SK-N-SH treated with all-trans-retinoic acid at 6 μM for 48 hours (cell line): Measurements from ENCODE around the gene ERFE.

Source experiments
- CSDC2 ChIP-seq: fragments of 250-450 bp; sonication (Bioruptor Pico); IDR thresholded peaks from 2 replicates; pipeline ENCODE4 v1.5.0; 2020; ENCODE audit warnings: mild to moderate bottlenecking, moderate library complexity
- OSR1 ChIP-seq: fragments of 250-450 bp; sonication (Bioruptor Pico); IDR thresholded peaks from 2 replicates; pipeline ENCODE4 v1.8.0; 2022; ENCODE audit warnings: moderate library complexity, mild to moderate bottlenecking, inconsistent platforms
- TF ChIP-seq, protein P1 (sequence below): fragments of 250-450 bp; sonication (Bioruptor Pico); IDR thresholded peaks from 2 replicates; pipeline ENCODE4 v1.8.0; 2021; ENCODE audit warnings: low read depth, mild to moderate bottlenecking, moderate library complexity, borderline replicate concordance

DNA sequence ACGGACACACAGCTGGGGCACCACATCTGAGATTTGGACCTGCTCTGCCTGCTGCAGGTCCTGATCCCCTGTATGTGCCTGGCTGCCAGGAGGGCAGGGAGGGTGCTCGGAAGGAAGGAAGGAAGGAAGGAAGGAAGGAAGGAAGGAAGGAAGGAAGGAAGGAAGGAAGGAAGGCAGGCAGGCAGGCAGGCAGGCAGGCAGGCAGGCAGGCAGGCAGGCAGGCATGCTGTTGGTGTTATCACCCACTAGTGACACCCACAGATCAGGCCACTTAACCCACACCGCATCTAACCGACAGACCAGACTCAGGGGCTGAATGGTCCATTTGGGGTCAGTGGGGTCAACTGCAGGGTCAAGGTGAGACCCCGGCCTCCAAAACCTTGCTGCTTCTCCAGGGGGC lies 14.5 kb upstream of the ERFE start:
- TF ChIP-seq, protein P1, sequence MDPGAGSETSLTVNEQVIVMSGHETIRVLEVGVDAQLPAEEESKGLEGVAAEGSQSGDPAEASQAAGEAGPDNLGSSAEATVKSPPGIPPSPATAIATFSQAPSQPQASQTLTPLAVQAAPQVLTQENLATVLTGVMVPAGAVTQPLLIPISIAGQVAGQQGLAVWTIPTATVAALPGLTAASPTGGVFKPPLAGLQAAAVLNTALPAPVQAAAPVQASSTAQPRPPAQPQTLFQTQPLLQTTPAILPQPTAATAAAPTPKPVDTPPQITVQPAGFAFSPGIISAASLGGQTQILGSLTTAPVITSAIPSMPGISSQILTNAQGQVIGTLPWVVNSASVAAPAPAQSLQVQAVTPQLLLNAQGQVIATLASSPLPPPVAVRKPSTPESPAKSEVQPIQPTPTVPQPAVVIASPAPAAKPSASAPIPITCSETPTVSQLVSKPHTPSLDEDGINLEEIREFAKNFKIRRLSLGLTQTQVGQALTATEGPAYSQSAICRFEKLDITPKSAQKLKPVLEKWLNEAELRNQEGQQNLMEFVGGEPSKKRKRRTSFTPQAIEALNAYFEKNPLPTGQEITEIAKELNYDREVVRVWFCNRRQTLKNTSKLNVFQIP (CRISPR knock-in tag) = no peak
- TF ChIP-seq OSR1 (CRISPR knock-in tag) (no peak), CSDC2 (CRISPR knock-in tag) (no peak)
